HG02884 (cell line): Measurements from ENCODE around the gene MCM5.
"Not testable (repeated sequence)": the region's sequence is repeated elsewhere in the genome, so short reads cannot be mapped to it uniquely, and the experiment has no call there.

Experiments used
- ATAC-seq: cut with Tn5 transposase; IDR thresholded peaks from one replicate; pipeline ENCODE4 v1.9.1; 2021; ENCODE audit warnings: mild to moderate bottlenecking, moderate library complexity; ENCODE audit not compliant: unreplicated experiment

The MCM5 gene

GRCh38 chr22:35467681-35468434 is 67.9 kb downstream of the MCM5 start:
- ATAC-seq, result no peak

GRCh38 chr22:35470903-35471321 is 71.0 kb downstream of the MCM5 start:
- ATAC-seq, result no peak

GRCh38 chr22:35471566-35471965 is 71.6 kb downstream of the MCM5 start:
- not testable (repeated sequence) for ATAC-seq

GRCh38 chr22:35472488-35472887 is 72.5 kb downstream of the MCM5 start:
- no peak for ATAC-seq

GRCh38 chr22:35473971-35474370 is 74.0 kb downstream of the MCM5 start:
- ATAC-seq, result no peak
